GM12864 (cell line): ENCODE data around the gene DNAH12.
A peak's percentile ranks its signal among the peaks of the same experiment; 100 is the strongest.

Experiments used
- DNase-seq: peaks from one replicate; pipeline ENCODE4 v3.0.0-alpha.2; 2011; ENCODE audit warnings: low read depth
- H3K4me3 ChIP-seq: 2 replicates; pipeline ENCODE4 v1.5.1; 2011; ENCODE audit warnings: mild to moderate bottlenecking, low read depth, low read length, control low read depth
- TF ChIP-seq, protein P1 (sequence below): IDR thresholded peaks from 2 replicates; pipeline ENCODE4 v1.5.1; 2011; ENCODE audit warnings: low read depth, mild to moderate bottlenecking, moderate library complexity, low read length, control low read depth, inconsistent platforms; ENCODE audit errors: missing control alignments

Gene DNAH12

DNA sequence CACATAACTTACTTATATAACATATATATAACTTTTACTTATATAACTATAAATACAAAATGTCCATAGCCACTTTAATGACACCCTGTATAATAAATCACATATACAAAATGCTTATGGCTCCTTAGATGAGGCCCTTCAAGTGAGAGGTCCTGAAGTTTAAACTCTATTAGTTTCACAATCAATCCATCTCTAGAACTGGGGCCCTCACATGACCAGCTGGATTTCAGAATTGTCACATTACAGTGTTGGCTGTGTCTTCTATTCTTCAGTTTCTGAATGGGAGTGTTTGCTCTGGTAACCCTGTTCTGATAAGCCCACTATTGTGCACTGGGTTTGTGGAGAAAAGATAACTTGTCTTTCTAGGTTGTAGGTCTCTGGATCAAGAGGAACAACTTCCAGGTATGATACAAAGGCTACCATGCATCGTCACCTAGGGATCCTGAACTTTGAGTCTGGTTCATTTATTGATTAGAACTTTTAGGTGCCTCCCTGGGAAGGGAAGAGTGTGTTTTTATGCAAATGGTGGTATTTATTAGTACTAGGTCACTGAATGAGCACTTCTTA lies 107.9 kb downstream of the DNAH12 start:
- DNase-seq = no peak
- H3K4me3 ChIP-seq = no peak overlapping the region
- TF ChIP-seq, protein P1, sequence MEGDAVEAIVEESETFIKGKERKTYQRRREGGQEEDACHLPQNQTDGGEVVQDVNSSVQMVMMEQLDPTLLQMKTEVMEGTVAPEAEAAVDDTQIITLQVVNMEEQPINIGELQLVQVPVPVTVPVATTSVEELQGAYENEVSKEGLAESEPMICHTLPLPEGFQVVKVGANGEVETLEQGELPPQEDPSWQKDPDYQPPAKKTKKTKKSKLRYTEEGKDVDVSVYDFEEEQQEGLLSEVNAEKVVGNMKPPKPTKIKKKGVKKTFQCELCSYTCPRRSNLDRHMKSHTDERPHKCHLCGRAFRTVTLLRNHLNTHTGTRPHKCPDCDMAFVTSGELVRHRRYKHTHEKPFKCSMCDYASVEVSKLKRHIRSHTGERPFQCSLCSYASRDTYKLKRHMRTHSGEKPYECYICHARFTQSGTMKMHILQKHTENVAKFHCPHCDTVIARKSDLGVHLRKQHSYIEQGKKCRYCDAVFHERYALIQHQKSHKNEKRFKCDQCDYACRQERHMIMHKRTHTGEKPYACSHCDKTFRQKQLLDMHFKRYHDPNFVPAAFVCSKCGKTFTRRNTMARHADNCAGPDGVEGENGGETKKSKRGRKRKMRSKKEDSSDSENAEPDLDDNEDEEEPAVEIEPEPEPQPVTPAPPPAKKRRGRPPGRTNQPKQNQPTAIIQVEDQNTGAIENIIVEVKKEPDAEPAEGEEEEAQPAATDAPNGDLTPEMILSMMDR = no peak

DNA sequence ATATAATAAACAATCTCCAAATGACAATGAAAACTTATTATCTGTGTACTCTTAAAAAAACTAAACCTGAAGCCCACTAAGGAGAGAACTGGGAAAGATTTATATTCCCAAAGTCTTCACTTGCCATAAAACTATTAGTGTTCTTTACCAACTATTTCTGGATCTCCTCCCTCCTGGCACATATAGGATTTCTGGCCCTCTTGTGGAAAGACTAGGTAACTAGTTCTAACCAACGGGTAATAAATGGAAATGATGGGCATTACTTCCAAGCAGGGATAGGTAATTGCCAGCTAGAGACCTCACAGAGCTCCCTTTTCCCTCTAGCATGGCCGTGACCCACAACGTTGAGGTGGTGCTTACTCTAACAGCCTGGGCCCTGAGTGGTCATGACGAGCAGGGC lies 110.1 kb downstream of the DNAH12 start:
- no peak overlapping the region for H3K4me3 ChIP-seq
- no peak for DNase-seq
- TF ChIP-seq, protein P1 = peak; percentile 36

DNA sequence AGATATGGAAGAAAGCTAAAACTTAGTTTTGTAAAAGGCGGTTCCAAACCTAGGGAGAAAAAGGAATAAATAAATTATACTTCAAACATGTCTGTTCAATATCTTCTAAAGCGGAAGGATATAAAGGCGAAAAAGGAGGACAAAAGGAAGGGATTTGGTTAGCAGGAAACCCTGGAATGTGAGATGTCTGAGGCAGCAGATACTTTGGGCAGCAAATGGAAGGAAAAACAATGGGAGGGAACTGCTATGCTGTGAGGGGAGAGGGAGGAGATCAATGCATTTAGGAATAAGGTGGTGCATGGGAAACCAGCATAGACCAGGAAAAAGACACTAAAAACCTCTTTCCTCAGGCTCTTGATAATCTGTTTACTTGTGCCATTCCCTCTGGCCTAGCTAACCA lies 120.8 kb downstream of the DNAH12 start:
- H3K4me3 ChIP-seq = no peak overlapping the region

DNA sequence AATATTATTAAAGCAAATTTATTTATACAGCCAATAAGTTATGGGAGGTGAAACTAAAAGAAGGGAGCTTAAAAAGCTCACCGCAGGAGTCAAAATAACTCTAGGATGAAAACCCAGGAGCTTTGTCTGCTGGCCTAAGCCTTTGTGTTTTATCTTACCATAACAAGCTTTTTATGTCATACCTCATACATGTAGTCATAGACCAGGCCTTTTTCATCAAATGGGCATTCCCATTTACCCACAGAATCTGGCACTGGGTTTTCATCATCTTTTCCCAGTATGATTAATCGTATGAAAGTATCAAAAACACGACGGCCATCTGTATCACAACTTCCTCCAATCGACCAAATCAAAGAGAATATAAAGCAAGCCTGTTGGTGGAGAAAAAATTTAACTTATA lies 122.8 kb downstream of the DNAH12 start:
- no peak overlapping the region for H3K4me3 ChIP-seq
- no peak for DNase-seq
- TF ChIP-seq, protein P1 = no peak

More for the DNA sequence above, 120.8 kb downstream of the DNAH12 start:
- no peak for DNase-seq
- TF ChIP-seq, protein P1 = no peak

DNA sequence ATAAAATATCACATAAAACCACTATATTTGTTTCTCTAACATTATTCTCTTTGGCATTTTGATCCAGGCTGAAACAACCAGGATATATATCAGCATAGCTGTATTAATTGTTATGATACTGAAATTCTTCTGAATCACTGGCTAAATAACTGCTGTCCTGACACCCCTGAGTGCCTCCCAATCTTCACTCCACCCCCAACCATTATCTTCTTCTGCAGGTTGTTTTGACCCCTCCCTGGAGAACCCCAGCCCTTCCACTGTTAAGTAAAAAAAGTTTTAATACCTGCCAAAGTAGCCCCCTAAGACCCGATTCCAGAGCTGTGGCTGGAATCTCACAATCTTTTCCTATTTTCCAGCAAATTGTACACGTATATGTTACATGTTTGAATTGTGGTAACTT lies 124.1 kb downstream of the DNAH12 start:
- H3K4me3 ChIP-seq = no peak overlapping the region
- no peak for DNase-seq
- TF ChIP-seq, protein P1 = no peak

DNA sequence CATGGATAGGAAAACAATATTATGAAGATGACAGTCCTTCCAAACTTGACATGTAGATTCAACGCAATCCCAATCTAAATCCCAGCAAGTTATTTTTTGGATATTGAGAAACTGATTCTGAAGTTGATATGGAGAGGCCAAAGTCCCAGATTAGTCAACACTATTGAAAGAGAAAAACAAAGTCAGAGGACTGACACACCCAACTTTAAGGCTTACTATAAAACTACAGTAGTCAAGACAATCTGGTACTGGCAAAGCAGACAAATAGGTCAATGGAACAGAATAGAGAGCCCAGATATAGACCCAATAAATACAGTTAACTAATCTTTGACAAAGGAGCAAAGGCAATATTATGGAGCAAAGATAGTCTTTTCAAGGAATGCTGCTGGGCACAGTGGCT lies 132.4 kb downstream of the DNAH12 start:
- TF ChIP-seq, protein P1 = no peak
- no peak overlapping the region for H3K4me3 ChIP-seq
- DNase-seq = no peak

DNA sequence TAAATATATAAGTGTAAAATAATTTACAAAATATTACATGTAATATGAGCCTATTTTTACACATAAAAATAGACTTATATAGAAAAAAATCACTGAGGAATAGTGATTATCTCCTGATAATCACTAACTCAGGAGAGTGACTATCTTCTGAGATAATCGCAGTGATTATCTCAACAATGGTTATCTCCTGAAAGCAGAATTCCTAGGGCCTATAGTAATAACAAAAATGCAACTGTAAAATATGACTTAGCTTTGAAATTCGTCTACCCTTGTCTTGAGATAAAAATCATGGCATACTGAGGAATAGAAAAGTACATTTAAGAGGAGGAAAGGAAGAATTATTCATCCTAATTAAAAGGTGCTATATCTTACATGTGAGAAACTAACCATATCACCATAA lies 134.7 kb downstream of the DNAH12 start:
- TF ChIP-seq, protein P1 = no peak
- no peak overlapping the region for H3K4me3 ChIP-seq
- DNase-seq = no peak
